ENCODE results near the gene LRRC51. TPM values are rescaled to one million over a fixed set of nuclear protein-coding genes. Genes with fewer than 3 reads are reported as not detected.
A peak's percentile ranks its signal among the peaks of the same experiment; 100 is the strongest.

Gene LRRC51
- total RNA-seq, 1 donor from 2014 or later: 5.8 TPM

- TF ChIP-seq, protein P1, sequence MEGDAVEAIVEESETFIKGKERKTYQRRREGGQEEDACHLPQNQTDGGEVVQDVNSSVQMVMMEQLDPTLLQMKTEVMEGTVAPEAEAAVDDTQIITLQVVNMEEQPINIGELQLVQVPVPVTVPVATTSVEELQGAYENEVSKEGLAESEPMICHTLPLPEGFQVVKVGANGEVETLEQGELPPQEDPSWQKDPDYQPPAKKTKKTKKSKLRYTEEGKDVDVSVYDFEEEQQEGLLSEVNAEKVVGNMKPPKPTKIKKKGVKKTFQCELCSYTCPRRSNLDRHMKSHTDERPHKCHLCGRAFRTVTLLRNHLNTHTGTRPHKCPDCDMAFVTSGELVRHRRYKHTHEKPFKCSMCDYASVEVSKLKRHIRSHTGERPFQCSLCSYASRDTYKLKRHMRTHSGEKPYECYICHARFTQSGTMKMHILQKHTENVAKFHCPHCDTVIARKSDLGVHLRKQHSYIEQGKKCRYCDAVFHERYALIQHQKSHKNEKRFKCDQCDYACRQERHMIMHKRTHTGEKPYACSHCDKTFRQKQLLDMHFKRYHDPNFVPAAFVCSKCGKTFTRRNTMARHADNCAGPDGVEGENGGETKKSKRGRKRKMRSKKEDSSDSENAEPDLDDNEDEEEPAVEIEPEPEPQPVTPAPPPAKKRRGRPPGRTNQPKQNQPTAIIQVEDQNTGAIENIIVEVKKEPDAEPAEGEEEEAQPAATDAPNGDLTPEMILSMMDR (IDR thresholded peaks at IDR 0.05; ENCODE audit: unreplicated experiment): no peak
- H3K36me3 Mint-ChIP-seq (ENCODE audit: low read depth, unreplicated experiment): peaks cover 3% of the 10 kb centered on the region
- no peak overlapping the region for H3K27ac Mint-ChIP-seq (ENCODE audit: unreplicated experiment)
- no peaks in the 10 kb centered on the region for H3K9me3 Mint-ChIP-seq (ENCODE audit: unreplicated experiment)
- no peak overlapping the region for H3K4me3 Mint-ChIP-seq (ENCODE audit: unreplicated experiment)
- no peaks in the 10 kb centered on the region for H3K27me3 Mint-ChIP-seq (ENCODE audit: unreplicated experiment)
- peaks cover 17% of the 10 kb centered on the region for H3K4me1 Mint-ChIP-seq (ENCODE audit: unreplicated experiment)
- no peak for DNase-seq (ENCODE audit: low spot score)
Measured at GRCh38 chr11:72061739-72062396, 18.8 kb upstream of the LRRC51 start.

DNA sequence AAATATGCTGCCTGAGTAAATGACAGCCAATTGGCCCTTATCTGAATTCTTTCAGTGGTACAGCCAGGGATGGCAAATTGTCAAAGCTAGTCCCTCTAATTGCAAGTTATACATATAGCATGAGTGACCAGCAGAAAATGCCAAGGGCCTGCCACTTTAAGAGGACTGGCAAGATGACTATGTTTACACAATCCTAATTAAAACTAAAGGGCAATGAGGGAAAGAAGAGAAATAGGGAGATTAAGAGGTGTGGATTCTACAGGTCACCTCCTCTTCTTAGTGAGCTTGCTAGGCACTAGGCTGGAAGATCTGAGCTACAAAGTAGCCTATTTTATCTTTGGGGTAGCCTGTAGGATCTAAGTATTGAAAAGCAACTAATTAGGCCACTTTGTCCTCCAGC is 13.8 kb upstream of the LRRC51 start:
- no peak overlapping the region for H3K4me3 Mint-ChIP-seq (ENCODE audit: unreplicated experiment)
- no peak for DNase-seq (ENCODE audit: low spot score)
- H3K36me3 Mint-ChIP-seq (ENCODE audit: low read depth, unreplicated experiment): peaks cover 6% of the 10 kb centered on the region
- peaks cover 4% of the 10 kb centered on the region for H3K27me3 Mint-ChIP-seq (ENCODE audit: unreplicated experiment)
- H3K9me3 Mint-ChIP-seq (ENCODE audit: unreplicated experiment): no peaks in the 10 kb centered on the region
- peak overlapping the region; percentile 70 for H3K27ac Mint-ChIP-seq (ENCODE audit: unreplicated experiment)
- peaks cover 50% of the 10 kb centered on the region for H3K4me1 Mint-ChIP-seq (ENCODE audit: unreplicated experiment)
- TF ChIP-seq, protein P1 (IDR thresholded peaks at IDR 0.05; ENCODE audit: unreplicated experiment): no peak

DNA sequence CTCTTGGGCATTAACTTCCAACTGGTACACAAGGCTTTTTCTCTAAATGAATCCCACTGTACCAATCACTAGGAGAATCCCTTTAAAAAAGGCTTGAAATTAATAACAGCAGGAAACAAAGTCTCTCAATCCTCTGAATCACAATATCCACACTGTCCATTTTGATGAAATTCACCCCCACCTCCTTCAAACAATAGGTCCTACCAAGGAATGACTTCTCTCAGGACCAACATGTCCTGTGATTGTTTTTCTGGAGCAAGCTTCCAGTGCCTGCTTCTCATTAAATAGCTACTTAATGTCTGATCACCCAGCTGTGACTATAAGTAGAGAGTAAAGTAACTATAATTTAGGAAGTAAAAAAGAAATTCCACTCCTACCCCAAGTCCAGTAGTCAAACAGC is 13.4 kb upstream of the LRRC51 start:
- H3K4me1 Mint-ChIP-seq (ENCODE audit: unreplicated experiment): peaks cover 50% of the 10 kb centered on the region
- H3K4me3 Mint-ChIP-seq (ENCODE audit: unreplicated experiment): no peak overlapping the region
- TF ChIP-seq, protein P1 (IDR thresholded peaks at IDR 0.05; ENCODE audit: unreplicated experiment): no peak
- peaks cover 5% of the 10 kb centered on the region for H3K36me3 Mint-ChIP-seq (ENCODE audit: low read depth, unreplicated experiment)
- H3K27ac Mint-ChIP-seq (ENCODE audit: unreplicated experiment): peak overlapping the region; percentile 70
- no peaks in the 10 kb centered on the region for H3K9me3 Mint-ChIP-seq (ENCODE audit: unreplicated experiment)
- DNase-seq (ENCODE audit: low spot score): no peak
- H3K27me3 Mint-ChIP-seq (ENCODE audit: unreplicated experiment): peaks cover 5% of the 10 kb centered on the region

DNA sequence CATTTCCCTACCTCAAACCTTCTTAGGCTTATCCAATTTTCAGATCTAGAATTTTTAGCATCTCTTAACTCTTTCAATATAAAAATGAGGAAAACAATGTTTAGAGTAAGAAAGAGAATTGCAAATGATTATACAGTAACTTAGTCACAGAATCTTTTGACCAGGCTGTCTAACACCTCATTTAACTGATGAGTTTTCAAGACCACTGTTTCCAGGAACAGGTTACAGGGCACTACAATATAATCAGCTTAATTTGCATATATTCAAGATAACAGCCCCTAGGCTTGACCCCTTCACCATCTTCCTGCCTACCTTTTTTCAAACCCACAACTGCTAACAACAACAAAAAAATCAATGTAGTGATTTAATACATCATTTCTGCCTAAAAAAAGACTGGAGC is 13.0 kb upstream of the LRRC51 start:
- no peaks in the 10 kb centered on the region for H3K9me3 Mint-ChIP-seq (ENCODE audit: unreplicated experiment)
- H3K36me3 Mint-ChIP-seq (ENCODE audit: low read depth, unreplicated experiment): peaks cover 5% of the 10 kb centered on the region
- H3K27ac Mint-ChIP-seq (ENCODE audit: unreplicated experiment): peak overlapping the region; percentile 70
- peaks cover 5% of the 10 kb centered on the region for H3K27me3 Mint-ChIP-seq (ENCODE audit: unreplicated experiment)
- H3K4me1 Mint-ChIP-seq (ENCODE audit: unreplicated experiment): peaks cover 54% of the 10 kb centered on the region
- no peak for DNase-seq (ENCODE audit: low spot score)
- TF ChIP-seq, protein P1 (IDR thresholded peaks at IDR 0.05; ENCODE audit: unreplicated experiment): no peak
- peak overlapping the region; percentile 62 for H3K4me3 Mint-ChIP-seq (ENCODE audit: unreplicated experiment)

DNA sequence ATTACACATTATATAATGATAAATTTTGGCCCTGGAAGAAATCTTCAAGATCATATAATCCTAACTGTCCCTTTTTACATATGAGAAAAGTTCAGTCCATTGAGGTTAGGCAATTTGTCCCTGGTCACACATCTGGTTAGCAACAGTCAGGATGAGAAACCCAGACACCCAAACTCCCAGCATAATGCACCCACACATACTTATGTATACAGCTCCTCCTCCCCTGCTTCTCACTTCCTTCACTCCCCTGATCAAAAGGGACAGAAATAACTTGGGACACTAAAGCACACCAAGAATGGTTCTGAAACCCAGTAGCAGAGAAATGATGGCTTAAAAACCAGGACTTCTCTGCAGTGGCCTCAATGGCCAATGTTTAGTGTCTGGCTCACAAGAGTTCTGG is 11.4 kb upstream of the LRRC51 start:
- peak overlapping the region; percentile 42 for H3K4me3 Mint-ChIP-seq (ENCODE audit: unreplicated experiment)
- H3K4me1 Mint-ChIP-seq (ENCODE audit: unreplicated experiment): peaks cover 61% of the 10 kb centered on the region
- peak overlapping the region; percentile 79 for H3K27ac Mint-ChIP-seq (ENCODE audit: unreplicated experiment)
- TF ChIP-seq, protein P1 (IDR thresholded peaks at IDR 0.05; ENCODE audit: unreplicated experiment): no peak
- DNase-seq (ENCODE audit: low spot score): no peak
- H3K9me3 Mint-ChIP-seq (ENCODE audit: unreplicated experiment): no peaks in the 10 kb centered on the region
- peaks cover 5% of the 10 kb centered on the region for H3K27me3 Mint-ChIP-seq (ENCODE audit: unreplicated experiment)
- peaks cover 5% of the 10 kb centered on the region for H3K36me3 Mint-ChIP-seq (ENCODE audit: low read depth, unreplicated experiment)

Measured in endothelial cell (in vitro differentiated cells).